HFF-Myc (cell line): ENCODE results near the gene CMIP.

Experiments
- DNase-seq: peaks from one replicate; pipeline ENCODE4 v3.0.0-alpha.2; 2011; ENCODE audit warnings: low read depth; ENCODE audit errors: extremely low read depth
- H3K4me3 ChIP-seq: replicated peaks from 2 replicates; pipeline ENCODE4 v1.5.1; 2011; ENCODE audit warnings: low read depth, mild to moderate bottlenecking, control low read depth, low read length
- CTCF ChIP-seq: IDR thresholded peaks from 2 replicates; pipeline ENCODE4 v1.5.1; 2012; ENCODE audit warnings: mild to moderate bottlenecking, low read depth, low read length, control low read depth; ENCODE audit errors: missing control alignments

CMIP gene

DNA sequence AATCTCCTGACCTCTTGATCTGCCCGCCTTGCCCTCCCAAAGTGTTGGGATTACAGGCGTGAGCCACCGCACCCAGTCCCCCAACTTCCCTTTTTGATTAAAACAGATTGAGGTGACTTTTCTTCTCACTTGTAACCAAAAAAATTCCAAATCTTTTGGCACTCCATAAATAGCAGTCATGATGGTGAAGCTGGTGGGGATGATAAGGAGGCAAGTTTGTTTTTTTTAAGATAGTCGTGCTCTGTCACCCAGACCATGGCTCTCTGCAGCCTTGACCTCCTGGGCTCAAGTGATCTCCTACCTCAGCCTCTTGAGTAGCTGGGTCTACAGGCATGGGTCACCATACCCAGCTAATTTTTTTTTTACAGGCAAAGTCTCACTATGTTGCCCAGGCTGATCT lies 299.8 kb downstream of the CMIP start:
- no peak overlapping the region for H3K4me3 ChIP-seq
- DNase-seq = no peak
- no peak for TF ChIP-seq CTCF

DNA sequence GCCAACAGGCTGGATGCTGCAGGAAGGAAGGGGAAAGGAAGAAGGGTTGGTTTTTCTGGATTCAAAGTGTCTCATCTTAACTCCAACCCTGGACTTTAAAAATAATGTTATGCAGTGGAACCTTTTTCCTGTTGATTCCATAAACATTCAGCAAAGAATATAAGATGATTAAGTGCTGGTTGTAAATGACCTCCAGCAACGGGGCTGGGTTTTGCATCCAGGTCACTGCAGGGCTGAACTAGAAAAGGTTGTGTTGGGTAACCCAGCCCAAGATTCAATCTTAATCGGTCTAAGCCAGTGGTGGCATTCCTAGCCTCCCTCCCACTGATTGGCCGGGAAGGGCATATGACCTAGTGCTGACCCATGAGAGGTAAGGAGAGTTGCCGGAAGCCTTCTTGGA lies 300.3 kb downstream of the CMIP start:
- no peak overlapping the region for H3K4me3 ChIP-seq
- no peak for TF ChIP-seq CTCF
- no peak for DNase-seq

GRCh38 chr16:81745704-81746558 lies 301.3 kb downstream of the CMIP start:
- no peak for TF ChIP-seq CTCF
- DNase-seq = no peak

DNA sequence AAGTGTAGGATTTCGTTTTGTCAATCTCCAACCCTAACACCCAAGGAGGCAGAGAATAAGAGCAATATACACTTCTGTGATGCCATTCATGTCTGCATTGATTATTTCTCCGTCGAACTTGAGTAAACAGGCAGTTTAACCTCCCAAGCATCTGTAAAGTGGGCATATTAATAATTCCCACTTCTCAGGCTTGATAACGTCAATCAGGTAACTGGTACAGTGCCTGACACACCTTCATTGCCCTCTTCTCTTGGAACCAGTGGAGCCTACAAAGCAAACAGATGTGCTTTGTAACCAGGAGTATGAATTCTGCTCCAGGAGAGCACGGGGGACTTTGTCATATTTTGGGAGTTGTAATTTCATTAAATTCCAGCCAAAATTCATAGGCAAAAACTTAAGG lies 302.0 kb downstream of the CMIP start:
- TF ChIP-seq CTCF = no peak
- no peak for DNase-seq
- H3K4me3 ChIP-seq = peak overlapping the region; percentile 30

More at GRCh38 chr16:81745704-81746558, 301.3 kb downstream of the CMIP start:
- H3K4me3 ChIP-seq = peak overlapping the region; percentile 30

DNA sequence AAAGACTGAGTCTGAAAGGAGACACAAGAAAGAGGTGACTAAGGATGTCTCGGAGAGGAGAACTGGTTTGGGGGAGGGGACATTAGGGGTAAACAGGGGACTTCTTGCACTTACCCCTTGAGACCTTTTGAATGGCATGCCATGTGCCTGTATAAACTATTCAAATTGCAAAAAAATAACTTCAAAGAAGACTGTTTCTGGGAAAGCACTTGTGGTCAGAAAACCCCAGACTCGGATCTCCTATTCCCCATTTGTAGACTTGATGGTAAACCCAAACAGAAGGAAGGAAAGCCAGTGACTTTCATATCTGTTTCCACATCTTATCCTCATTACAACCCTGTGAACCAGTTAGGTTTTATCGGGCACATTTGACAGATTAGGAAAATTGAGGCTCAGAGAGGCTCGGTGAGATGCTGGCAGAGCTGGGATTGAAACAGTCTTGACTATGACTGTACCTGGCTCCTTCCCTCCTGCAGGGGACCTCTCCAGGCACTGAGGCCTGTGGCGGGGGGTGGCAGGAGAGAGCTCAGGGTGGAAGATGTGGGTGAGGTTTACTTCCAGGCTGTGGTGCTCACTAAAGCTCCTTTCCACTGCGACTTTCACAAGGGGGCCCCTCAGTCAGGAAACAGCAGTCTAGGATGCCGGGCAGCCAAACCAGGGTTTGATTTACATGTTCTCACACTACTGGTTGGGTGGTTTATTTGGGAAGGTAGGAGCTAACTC lies 304.0 kb downstream of the CMIP start:
- no peak for TF ChIP-seq CTCF
- H3K4me3 ChIP-seq = no peak overlapping the region

GRCh38 chr16:81752225-81752875 lies 307.7 kb downstream of the CMIP start:
- H3K4me3 ChIP-seq = no peak overlapping the region
- no peak for DNase-seq
- no peak for TF ChIP-seq CTCF

More for the DNA sequence above, 304.0 kb downstream of the CMIP start:
- DNase-seq = no peak
